Measurements from ENCODE around the gene SNU13. TPM values are rescaled to one million over a fixed set of nuclear protein-coding genes. Genes with fewer than 3 reads are reported as not detected.
"Not testable (repeated sequence)": the region's sequence is repeated elsewhere in the genome, so short reads cannot be mapped to it uniquely, and the experiment has no call there.

SNU13 gene
- total RNA-seq, 1 donor from 2014 or later = 122 TPM

- no peak for DNase-seq (ENCODE audit: extremely low read depth, low read depth, low spot score)
These were observed 6.4 kb downstream of the SNU13 start for GRCh38 chr22:41682033-41682807.

DNA sequence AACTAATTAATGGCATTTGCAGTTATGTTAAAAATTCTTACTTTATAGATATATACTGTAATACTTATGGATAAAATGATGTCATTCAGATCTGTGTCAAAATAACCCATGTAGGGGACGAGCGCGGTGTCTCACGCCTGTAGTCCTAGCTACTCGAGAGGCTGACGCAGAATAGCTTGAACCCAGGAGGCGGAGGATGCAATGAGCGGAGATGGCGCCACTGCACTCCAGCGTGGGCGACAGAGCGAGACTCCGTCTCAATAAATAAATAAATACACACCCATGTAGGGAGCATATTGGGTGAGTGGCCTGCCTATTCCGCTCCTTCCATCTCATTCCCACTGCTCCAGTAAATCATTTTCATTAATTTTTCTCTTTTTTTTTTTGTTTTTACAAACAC is 7.1 kb downstream of the SNU13 start:
- no peak for DNase-seq (ENCODE audit: extremely low read depth, low read depth, low spot score)

- no peak for DNase-seq (ENCODE audit: extremely low read depth, low read depth, low spot score)
These were observed 12.5 kb downstream of the SNU13 start for GRCh38 chr22:41676134-41676533.

DNA sequence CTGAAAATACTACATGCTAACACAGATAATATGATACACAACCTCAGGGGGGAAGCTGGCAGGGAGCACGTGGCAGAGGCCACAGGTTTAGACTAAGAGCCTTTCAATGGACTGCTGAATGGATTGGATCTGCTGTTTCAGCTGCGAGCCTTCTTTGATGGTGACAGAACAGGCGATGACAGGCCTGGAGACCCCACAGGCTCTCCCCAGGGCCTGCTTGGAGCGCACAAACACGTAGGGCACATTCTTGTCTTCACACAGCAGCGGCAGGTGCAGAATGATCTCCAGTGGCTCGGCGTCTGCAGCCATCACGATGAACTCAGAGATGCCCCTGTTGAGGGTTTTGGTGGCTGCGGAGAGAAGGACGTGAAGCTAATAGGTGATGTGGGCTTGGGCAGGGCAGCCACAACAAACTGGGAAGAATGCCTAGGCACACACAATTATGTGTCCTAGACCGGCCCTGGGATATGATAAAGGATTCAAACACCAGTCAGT is 13.8 kb downstream of the SNU13 start:
- DNase-seq (ENCODE audit: extremely low read depth, low read depth, low spot score) = no peak

DNA sequence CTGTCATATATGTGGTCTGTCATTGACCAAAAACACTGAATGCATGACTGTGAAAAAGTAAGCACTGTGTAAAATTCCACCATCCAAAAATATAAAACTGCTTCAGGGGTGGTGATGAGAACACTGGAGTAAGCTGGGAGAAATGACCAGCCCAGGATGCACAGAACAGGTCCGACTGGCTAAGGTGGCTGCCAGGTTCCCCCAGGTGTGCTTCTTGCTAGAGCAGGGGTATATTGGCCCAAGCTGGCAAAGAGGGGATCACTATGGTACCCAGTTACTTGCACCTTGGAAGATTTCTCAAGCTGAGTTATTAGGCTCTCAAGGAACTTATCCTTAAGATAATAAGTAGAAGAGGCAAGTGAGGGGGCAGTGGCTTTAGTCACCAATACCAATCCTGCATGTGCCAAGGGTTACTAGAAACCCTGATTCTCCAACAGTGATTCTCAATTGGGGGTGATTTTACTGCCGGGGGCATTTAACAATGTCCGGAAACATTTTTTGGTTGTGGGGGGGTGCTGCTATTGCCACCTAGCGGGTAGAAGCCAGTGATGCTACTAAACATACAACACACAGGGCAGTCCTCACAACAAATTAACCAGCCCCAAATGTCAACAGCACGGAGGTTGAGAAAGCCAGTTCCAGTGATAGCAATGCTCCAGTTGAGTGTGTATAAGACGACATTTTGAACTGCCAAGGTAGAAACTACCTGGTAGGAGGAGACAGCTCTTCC is 15.7 kb downstream of the SNU13 start:
- DNase-seq (ENCODE audit: extremely low read depth, low read depth, low spot score) = no peak

GRCh38 chr22:41672096-41672495 is 16.6 kb downstream of the SNU13 start:
- DNase-seq (ENCODE audit: extremely low read depth, low read depth, low spot score) = not testable (repeated sequence)

- no peak for DNase-seq (ENCODE audit: extremely low read depth, low read depth, low spot score)
These were observed 19.4 kb downstream of the SNU13 start for GRCh38 chr22:41668971-41669911.

- no peak for DNase-seq (ENCODE audit: extremely low read depth, low read depth, low spot score)
These were observed 23.7 kb downstream of the SNU13 start for GRCh38 chr22:41664951-41665350.

DNA sequence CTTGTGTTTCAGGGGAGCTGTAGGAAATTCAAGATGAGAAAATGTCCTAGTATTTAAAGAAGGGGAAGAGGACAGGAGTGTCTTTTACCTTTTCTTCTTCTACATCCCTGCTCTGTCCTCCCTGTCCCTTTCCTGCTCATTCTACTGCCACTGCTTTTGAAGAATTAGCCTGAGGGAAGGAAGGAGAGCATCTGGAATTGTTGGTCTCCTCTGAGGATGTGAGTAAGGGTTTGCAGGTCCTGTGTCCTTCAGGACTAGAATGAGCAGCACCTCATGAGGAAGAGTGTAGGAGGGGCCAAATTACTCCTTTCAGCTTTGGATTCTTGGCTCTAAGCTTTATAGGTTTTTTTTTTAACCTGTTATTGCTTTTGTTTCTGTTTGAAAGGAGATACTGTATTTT is 24.2 kb downstream of the SNU13 start:
- DNase-seq (ENCODE audit: extremely low read depth, low read depth, low spot score) = no peak

- DNase-seq (ENCODE audit: extremely low read depth, low read depth, low spot score) = not testable (repeated sequence)
These were observed 25.1 kb downstream of the SNU13 start for GRCh38 chr22:41663594-41663993.

DNA sequence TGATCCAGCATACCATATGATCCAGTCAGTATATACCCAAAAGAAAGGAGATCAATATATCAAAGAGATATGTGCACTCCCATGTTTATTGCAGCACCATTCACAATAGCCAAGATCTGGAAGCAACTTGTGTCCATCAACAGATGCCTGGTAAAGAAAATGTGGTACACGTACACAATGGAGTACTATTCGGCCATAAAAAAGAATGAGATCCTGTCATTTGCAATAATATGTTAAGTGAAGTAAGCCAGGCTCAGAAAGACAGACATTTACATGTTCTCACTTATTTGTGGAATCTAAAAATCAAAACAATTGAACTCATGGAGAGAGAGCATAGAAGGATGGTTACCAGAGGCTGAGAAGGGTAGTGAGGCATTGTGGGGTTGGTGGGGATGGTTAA is 27.0 kb downstream of the SNU13 start:
- no peak for DNase-seq (ENCODE audit: extremely low read depth, low read depth, low spot score)

- DNase-seq (ENCODE audit: extremely low read depth, low read depth, low spot score) = no peak
These were observed 27.6 kb downstream of the SNU13 start for GRCh38 chr22:41661088-41661487.

GRCh38 chr22:41660416-41660815 is 28.3 kb downstream of the SNU13 start:
- no peak for DNase-seq (ENCODE audit: extremely low read depth, low read depth, low spot score)

DNA sequence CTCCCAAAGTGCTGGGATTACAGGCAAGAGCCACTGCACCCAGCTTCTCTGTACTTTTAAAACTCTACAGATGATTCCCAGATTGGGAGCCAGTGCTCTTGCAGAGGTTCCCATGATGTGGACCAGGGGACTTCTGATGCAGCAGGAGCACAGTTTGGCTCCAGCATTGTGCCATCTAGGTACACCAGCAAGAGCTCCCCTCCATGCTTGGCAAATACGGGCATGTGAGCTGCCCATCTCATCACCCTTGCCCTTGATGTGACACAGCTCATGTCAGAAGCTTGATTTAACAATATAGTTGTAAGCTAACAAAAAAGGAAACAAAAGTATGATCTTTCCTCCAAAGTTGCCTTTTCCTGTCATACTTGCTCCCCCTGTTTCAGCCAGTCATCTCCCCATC is 28.7 kb downstream of the SNU13 start:
- no peak for DNase-seq (ENCODE audit: extremely low read depth, low read depth, low spot score)

GRCh38 chr22:41658869-41659268 is 29.8 kb downstream of the SNU13 start:
- no peak for DNase-seq (ENCODE audit: extremely low read depth, low read depth, low spot score)

DNA sequence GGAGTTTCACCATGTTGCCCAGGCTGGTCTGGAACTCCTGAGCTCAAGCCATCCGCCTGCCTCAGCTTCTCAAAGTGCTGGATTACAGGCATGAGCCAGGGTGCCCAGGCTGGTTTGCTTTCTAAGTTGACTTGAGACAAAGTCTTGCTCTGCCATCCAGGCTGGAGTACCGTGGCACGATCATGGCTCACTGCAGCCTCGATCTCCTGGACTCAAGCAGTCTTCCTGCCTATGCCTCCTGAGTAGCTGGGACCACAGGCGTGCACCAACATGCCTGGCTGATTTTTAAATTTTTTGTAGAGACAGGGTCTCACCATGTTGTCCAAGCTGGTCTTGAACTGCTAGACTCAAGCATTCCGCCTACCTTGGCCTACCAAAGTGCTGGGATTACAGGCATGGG is 31.0 kb downstream of the SNU13 start:
- no peak for DNase-seq (ENCODE audit: extremely low read depth, low read depth, low spot score)

DNA sequence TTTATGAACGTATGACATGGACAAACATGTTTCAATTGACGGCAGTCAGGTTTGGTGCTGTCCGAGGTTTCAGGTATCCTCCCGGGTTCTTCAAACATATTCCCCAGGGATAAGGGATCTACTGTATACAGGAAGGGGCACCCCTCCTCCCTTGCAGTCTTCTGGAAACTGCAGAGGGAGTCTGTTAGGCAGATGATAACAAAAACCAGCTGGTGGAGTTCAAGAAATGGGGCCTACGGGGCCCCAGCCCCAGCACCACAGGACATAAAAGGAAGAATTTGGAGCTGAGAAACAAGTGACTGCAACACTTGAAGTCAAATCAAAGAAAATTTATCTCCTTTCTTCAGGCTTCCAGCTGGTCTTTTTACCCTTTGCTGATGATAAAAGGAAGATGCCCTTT is 32.1 kb downstream of the SNU13 start:
- DNase-seq (ENCODE audit: extremely low read depth, low read depth, low spot score) = no peak

DNA sequence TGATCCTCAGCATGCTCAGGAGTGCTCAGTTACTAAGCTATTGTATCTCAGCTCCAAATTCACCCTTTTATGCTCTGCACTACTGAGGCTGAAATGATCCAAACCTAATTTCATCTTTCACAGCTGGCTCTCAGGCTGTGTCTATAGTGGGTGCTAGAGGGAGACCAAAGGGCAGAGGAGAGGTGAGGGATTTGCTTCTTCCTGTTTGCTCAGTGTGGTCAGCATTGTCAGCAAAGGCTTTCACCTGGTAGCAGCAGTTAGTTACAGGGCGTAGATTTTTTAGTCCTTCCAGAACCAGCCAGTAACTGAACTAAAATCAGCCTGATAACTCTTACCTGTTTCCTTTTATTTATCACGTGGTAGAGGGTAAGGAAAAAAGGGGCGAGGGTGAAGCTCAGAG is 34.3 kb downstream of the SNU13 start:
- DNase-seq (ENCODE audit: extremely low read depth, low read depth, low spot score) = no peak

- DNase-seq (ENCODE audit: extremely low read depth, low read depth, low spot score) = no peak
These were observed 37.8 kb downstream of the SNU13 start for GRCh38 chr22:41650821-41651220.

GRCh38 chr22:41650229-41650628 is 38.4 kb downstream of the SNU13 start:
- DNase-seq (ENCODE audit: extremely low read depth, low read depth, low spot score) = no peak

DNA sequence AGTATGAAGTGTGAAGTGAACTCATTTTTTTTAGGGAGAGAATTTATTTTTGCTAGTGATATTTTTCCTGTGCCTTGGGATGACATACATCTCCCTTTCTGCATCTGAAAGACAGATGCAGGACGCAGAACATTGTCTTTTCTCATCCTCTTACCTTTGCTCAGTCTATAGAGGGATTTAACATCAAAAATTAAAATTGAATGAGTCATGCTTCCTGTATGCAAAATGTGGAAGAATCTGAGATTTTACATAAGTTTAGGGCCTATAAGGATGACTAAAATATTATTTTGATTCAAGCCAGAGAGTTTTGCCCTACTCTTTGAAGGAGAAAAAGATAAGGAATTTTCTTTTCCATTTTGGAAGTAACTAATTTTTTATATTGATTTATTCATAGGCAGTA is 40.2 kb downstream of the SNU13 start:
- no peak for DNase-seq (ENCODE audit: extremely low read depth, low read depth, low spot score)
